Astrocyte of the hippocampus (primary cell): ENCODE data around the gene PUM1.
"Not testable (repeated sequence)": the region's sequence is repeated elsewhere in the genome, so short reads cannot be mapped to it uniquely, and the experiment has no call there.

Source experiments
- DNase-seq: peaks from one replicate; pipeline ENCODE4 v3.0.0; 2011; ENCODE audit warnings: low read depth, low spot score

PUM1 gene

GRCh38 chr1:31065310-31066217, at the start of gene PUM1:
Gene PUM1, minus strand, starts transcription at chr1:31065717. Its CDS starts 6,151 bp downstream, at chr1:31059566.
- peak; percentile 100 for DNase-seq

GRCh38 chr1:31112266-31112935, 46.9 kb upstream of the PUM1 start:
- DNase-seq, result no peak

GRCh38 chr1:31111290-31111951, 45.9 kb upstream of the PUM1 start:
- peak; percentile 55 for DNase-seq

- no peak for DNase-seq
Measured at GRCh38 chr1:31110846-31111245, 45.3 kb upstream of the PUM1 start.

GRCh38 chr1:31108861-31109260, 43.3 kb upstream of the PUM1 start:
- DNase-seq, result no peak

GRCh38 chr1:31105646-31106045, 40.1 kb upstream of the PUM1 start:
- no peak for DNase-seq

- DNase-seq, result no peak
Measured at GRCh38 chr1:31102501-31102950, 37.0 kb upstream of the PUM1 start.

- DNase-seq, result peak; percentile 78
Measured at GRCh38 chr1:31101147-31101502, 35.6 kb upstream of the PUM1 start.

- no peak for DNase-seq
Measured at GRCh38 chr1:31099293-31100032, 33.9 kb upstream of the PUM1 start.

- DNase-seq, result no peak
Measured at GRCh38 chr1:31095985-31096384, 30.5 kb upstream of the PUM1 start.

- peak; percentile 41 for DNase-seq
Measured at GRCh38 chr1:31095298-31095981, 29.9 kb upstream of the PUM1 start.

GRCh38 chr1:31088081-31088480, 22.6 kb upstream of the PUM1 start:
- not testable (repeated sequence) for DNase-seq

- DNase-seq, result no peak
Measured at GRCh38 chr1:31084782-31085569, 19.5 kb upstream of the PUM1 start.

GRCh38 chr1:31082385-31082784, 16.9 kb upstream of the PUM1 start:
- no peak for DNase-seq

- no peak for DNase-seq
Measured at GRCh38 chr1:31073044-31073443, 7.5 kb upstream of the PUM1 start.

- no peak for DNase-seq
Measured at GRCh38 chr1:31072304-31072746, 6.8 kb upstream of the PUM1 start.

GRCh38 chr1:31069392-31069791, 3.9 kb upstream of the PUM1 start:
- DNase-seq, result no peak

- DNase-seq, result peak; percentile 48
Measured at GRCh38 chr1:31064718-31065309, 703 bp downstream of the PUM1 start.

GRCh38 chr1:31064111-31064717, 1.3 kb downstream of the PUM1 start:
- peak; percentile 20 for DNase-seq
